Natural killer cell (primary cell): Measurements from ENCODE around the gene POLR2E. TPM values are rescaled to one million over a fixed set of nuclear protein-coding genes. Genes with fewer than 3 reads are reported as not detected.

Experiments used
- ATAC-seq, 3 donors: fragments of 150-1000 bp in 2 of 3; fragments of 200-7000 bp in 1 of 3; cut with Tn5 transposase; 1 replicate in 1 of 3; 2 replicates in 2 of 3; pipeline ENCODE4 v1.10.0; 2021; ENCODE audit warnings: mild to moderate bottlenecking in 2 of 3, moderate library complexity in 2 of 3
- DNase-seq, 2 donors: peaks; one replicate each; pipeline versions ENCODE4 v3.0.0 to v3.0.0-alpha.2; 2013 to 2021; ENCODE audit warnings: mixed read lengths in 1 of 2
- H3K27ac ChIP-seq: one replicate; pipeline ENCODE4 v1.5.1; 2013; ENCODE audit warnings: mild to moderate bottlenecking, low read length
- H3K27me3 ChIP-seq: one replicate; pipeline ENCODE4 v1.6.1; 2013; ENCODE audit warnings: low read length; ENCODE audit not compliant: control insufficient read depth, insufficient read depth
- H3K36me3 ChIP-seq: one replicate; pipeline ENCODE4 v1.6.1; 2013; ENCODE audit warnings: low read length; ENCODE audit not compliant: control insufficient read depth, insufficient read depth
- H3K4me1 ChIP-seq: one replicate; pipeline ENCODE4 v1.6.1; 2013; ENCODE audit warnings: low read length; ENCODE audit not compliant: control insufficient read depth, insufficient read depth
- H3K4me3 ChIP-seq: one replicate; pipeline ENCODE4 v1.5.1; 2013; ENCODE audit warnings: low read length
- H3K9me3 ChIP-seq: one replicate; pipeline ENCODE4 v1.6.1; 2013; ENCODE audit warnings: low read length; ENCODE audit not compliant: control insufficient read depth, insufficient read depth
- H3K27ac Mint-ChIP-seq, 2 donors: one replicate each; pipeline ENCODE4 v1.8.0; 2022; ENCODE audit warnings: mild to moderate bottlenecking in 2 of 2, mixed read lengths in 2 of 2, moderate library complexity in 1 of 2
- H3K27me3 Mint-ChIP-seq, 2 donors: one replicate each; pipeline ENCODE4 v1.8.0; 2022; ENCODE audit warnings: low read depth in 2 of 2, mixed read lengths in 2 of 2
- H3K36me3 Mint-ChIP-seq: one replicate; pipeline ENCODE4 v1.8.0; 2022; ENCODE audit warnings: mixed read lengths
- H3K4me1 Mint-ChIP-seq, 2 donors: one replicate each; pipeline ENCODE4 v1.8.0; 2022; ENCODE audit warnings: mixed read lengths in 2 of 2
- H3K4me3 Mint-ChIP-seq: one replicate; pipeline ENCODE4 v1.8.0; 2022; ENCODE audit warnings: mild to moderate bottlenecking, moderate library complexity, mixed read lengths
- H3K9me3 Mint-ChIP-seq, 2 donors: one replicate each; pipeline ENCODE4 v1.8.0; 2022; ENCODE audit warnings: mixed read lengths in 2 of 2
- WGBS: methylation state at CpG from one replicate; pipeline ENCODE4 v1.1.7; 2013; ENCODE audit warnings: missing lambda C conversion rate; ENCODE audit not compliant: insufficient coverage; 5-methylcytosine and 5-hydroxymethylcytosine counted together
- intact Hi-C: fragments of 100-400 bp; cut with micrococcal nuclease; formaldehyde crosslinking; loops from one replicate; pipeline ENCODE4 v1.14.2; 2022
- total RNA-seq, 4 donors: library from RNA; stranded (reverse); fragments of 120-200 nt in 1 of 4; gene quantifications; one replicate each; pipeline versions ENCODE4 v1.2.3 to v1.2.4, GENCODE V29; 2013 to 2022
- TF ChIP-seq, protein P1 (sequence below): fragments of 200-600 bp; IDR thresholded peaks from one replicate; pipeline ENCODE4 v1.8.0; 2022; ENCODE audit warnings: antibody characterized with exemption

The POLR2E gene
- total RNA-seq, 3 donors from 2014 or later (not counting 1 experiment from before 2014, with no cell fraction given), result 77.3 to 105 (median 91.6) TPM

- H3K4me3 Mint-ChIP-seq, result no peak overlapping the region
- intact Hi-C loops, result no loop called here
- peaks cover 6% of the 10 kb centered on the region for H3K9me3 ChIP-seq
- no peaks in the 10 kb centered on the region for H3K9me3 Mint-ChIP-seq
- H3K27me3 ChIP-seq, result no peaks in the 10 kb centered on the region
- 88% methylated on average over 17 of the region's 17 CpGs for WGBS
- H3K27me3 Mint-ChIP-seq, result no peaks in the 10 kb centered on the region
- TF ChIP-seq, protein P1, sequence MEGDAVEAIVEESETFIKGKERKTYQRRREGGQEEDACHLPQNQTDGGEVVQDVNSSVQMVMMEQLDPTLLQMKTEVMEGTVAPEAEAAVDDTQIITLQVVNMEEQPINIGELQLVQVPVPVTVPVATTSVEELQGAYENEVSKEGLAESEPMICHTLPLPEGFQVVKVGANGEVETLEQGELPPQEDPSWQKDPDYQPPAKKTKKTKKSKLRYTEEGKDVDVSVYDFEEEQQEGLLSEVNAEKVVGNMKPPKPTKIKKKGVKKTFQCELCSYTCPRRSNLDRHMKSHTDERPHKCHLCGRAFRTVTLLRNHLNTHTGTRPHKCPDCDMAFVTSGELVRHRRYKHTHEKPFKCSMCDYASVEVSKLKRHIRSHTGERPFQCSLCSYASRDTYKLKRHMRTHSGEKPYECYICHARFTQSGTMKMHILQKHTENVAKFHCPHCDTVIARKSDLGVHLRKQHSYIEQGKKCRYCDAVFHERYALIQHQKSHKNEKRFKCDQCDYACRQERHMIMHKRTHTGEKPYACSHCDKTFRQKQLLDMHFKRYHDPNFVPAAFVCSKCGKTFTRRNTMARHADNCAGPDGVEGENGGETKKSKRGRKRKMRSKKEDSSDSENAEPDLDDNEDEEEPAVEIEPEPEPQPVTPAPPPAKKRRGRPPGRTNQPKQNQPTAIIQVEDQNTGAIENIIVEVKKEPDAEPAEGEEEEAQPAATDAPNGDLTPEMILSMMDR, result no peak
- H3K36me3 Mint-ChIP-seq, result no peaks in the 10 kb centered on the region
- peaks cover 3% of the 10 kb centered on the region for H3K4me1 ChIP-seq
- no peak overlapping the region for H3K27ac ChIP-seq
- peaks cover 34% of the 10 kb centered on the region for H3K36me3 ChIP-seq
- H3K27ac Mint-ChIP-seq, result no peak overlapping the region
- ATAC-seq (no peak), DNase-seq (no peak)
- no peak overlapping the region for H3K4me3 ChIP-seq
- peaks cover under 1 to 6% of the 10 kb centered on the region in 2 donors for H3K4me1 Mint-ChIP-seq
Observed at GRCh38 chr19:1051791-1052190, 43.4 kb downstream of the POLR2E start.

GRCh38 chr19:1050989-1051788 is 44.0 kb downstream of the POLR2E start:
- H3K9me3 ChIP-seq, result peaks cover under 1% of the 10 kb centered on the region
- no peaks in the 10 kb centered on the region for H3K36me3 Mint-ChIP-seq
- H3K4me1 Mint-ChIP-seq, result no peaks in the 10 kb centered on the region
- H3K27me3 Mint-ChIP-seq, result no peaks in the 10 kb centered on the region
- H3K27me3 ChIP-seq, result no peaks in the 10 kb centered on the region
- peaks cover 34% of the 10 kb centered on the region for H3K36me3 ChIP-seq
- H3K4me3 ChIP-seq, result no peak overlapping the region
- DNase-seq (no peak), ATAC-seq (no peak)
- TF ChIP-seq, protein P1, result no peak
- WGBS, result 97% methylated on average over 31 of the region's 31 CpGs
- intact Hi-C loops, result no loop called here
- no peak overlapping the region for H3K27ac ChIP-seq
- no peak overlapping the region for H3K4me3 Mint-ChIP-seq
- no peak overlapping the region for H3K27ac Mint-ChIP-seq
- H3K4me1 ChIP-seq, result peaks cover 8% of the 10 kb centered on the region
- no peaks in the 10 kb centered on the region for H3K9me3 Mint-ChIP-seq

DNA sequence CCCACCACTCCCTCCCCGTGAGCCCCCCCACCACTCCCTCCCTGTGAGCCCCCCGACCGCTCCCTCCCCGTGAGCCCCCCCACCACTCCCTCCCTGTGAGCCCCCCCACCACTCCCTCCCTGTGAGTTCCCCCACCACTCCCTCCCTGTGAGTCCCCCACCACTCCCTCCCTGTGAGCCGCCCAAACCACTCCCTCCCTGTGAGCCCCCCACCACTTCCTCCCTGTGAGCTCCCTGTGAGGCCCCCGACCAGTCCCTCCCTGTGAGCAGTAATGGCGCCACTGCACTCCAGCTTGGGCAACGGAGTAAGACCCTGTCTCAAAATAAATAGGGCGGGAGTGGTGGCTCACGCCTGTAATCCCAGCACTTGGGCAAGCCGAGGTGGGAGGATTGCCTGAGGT is 45.4 kb downstream of the POLR2E start:
- H3K4me3 ChIP-seq, result no peak overlapping the region
- Mint-ChIP-seq H3K4me1 (peaks cover 0 to 5% of the 10 kb centered on the region in 2 donors), H3K36me3 (no peaks in the 10 kb centered on the region), H3K27ac (no peak overlapping the region), H3K27me3 (no peaks in the 10 kb centered on the region), H3K4me3 (no peak overlapping the region), H3K9me3 (no peaks in the 10 kb centered on the region)
- no peaks in the 10 kb centered on the region for H3K27me3 ChIP-seq
- H3K27ac ChIP-seq, result no peak overlapping the region
- peaks cover 10% of the 10 kb centered on the region for H3K4me1 ChIP-seq
- ATAC-seq, result no peak
- H3K36me3 ChIP-seq, result peaks cover 36% of the 10 kb centered on the region
- WGBS, result 74% methylated on average over 7 of the region's 11 CpGs
- no peaks in the 10 kb centered on the region for H3K9me3 ChIP-seq
- intact Hi-C loops, result no loop called here
- TF ChIP-seq, protein P1, result no peak
- no peak for DNase-seq

GRCh38 chr19:1049106-1049505 is 46.1 kb downstream of the POLR2E start:
- Mint-ChIP-seq H3K4me3 (no peak overlapping the region), H3K27ac (no peak overlapping the region), H3K27me3 (no peaks in the 10 kb centered on the region), H3K36me3 (no peaks in the 10 kb centered on the region), H3K9me3 (no peaks in the 10 kb centered on the region), H3K4me1 (peaks cover 0 to 5% of the 10 kb centered on the region in 2 donors)
- Histone ChIP-seq H3K4me3 (no peak overlapping the region), H3K36me3 (peaks cover 34% of the 10 kb centered on the region), H3K4me1 (peaks cover 10% of the 10 kb centered on the region), H3K27ac (no peak overlapping the region), H3K9me3 (no peaks in the 10 kb centered on the region), H3K27me3 (no peaks in the 10 kb centered on the region)
- no peak for DNase-seq
- intact Hi-C loops, result no loop called here
- no peak for ATAC-seq
- 96% methylated on average over 15 of the region's 17 CpGs for WGBS
- TF ChIP-seq, protein P1, result no peak
